Mammary epithelial cell (primary cell): ENCODE data around the gene CPNE2.

Experiments
- CTCF ChIP-seq, 2 donors: IDR thresholded peaks in 1 of 2; conservative IDR thresholded peaks in 1 of 2; 2 replicates each; pipeline ENCODE4 v1.5.1; 2011 to 2012; ENCODE audit warnings: inconsistent platforms in 2 of 2, low read length in 2 of 2, mild to moderate bottlenecking in 2 of 2, control low read depth in 1 of 2, low read depth in 1 of 2; ENCODE audit not compliant: insufficient read depth in 1 of 2; ENCODE audit errors: extremely low read depth in 1 of 2
- EZH2 ChIP-seq: IDR thresholded peaks from 2 replicates; pipeline ENCODE4 v1.6.1; 2012; ENCODE audit warnings: low read length, inconsistent platforms, borderline replicate concordance

- no peak for TF ChIP-seq EZH2
- TF ChIP-seq CTCF (conservative IDR thresholded peaks at IDR 0.05 in 1 of 2, IDR thresholded peaks at IDR 0.05 in 1 of 2; ENCODE audit: extremely low read depth in 1 of 2, insufficient read depth in 1 of 2, low read depth in 1 of 2, low read length in 2 of 2) = no peak
Observed at GRCh38 chr16:57064995-57065394, 27.4 kb upstream of the CPNE2 start.
